ENCODE data around the gene LIM2. TPM values are rescaled to one million over a fixed set of nuclear protein-coding genes. Genes with fewer than 3 reads are reported as not detected.

LIM2 gene
- total and polyA plus RNA-seq, 9 of the 15 experiments (the other 6 are each of a cell fraction or from before 2014, with no cell fraction given): 0.07 to 0.45 (median 0.18) TPM; not detected in 4

GRCh38 chr19:51366389-51367254, 21.2 kb downstream of the LIM2 start (continued):
- TF ChIP-seq STAT5A (IDR thresholded peaks at IDR 0.05; ENCODE audit: borderline replicate concordance, low read length) (no peak), FOXO4 (CRISPR knock-in tag; IDR thresholded peaks at IDR 0.05) (no peak), ARID3B (CRISPR knock-in tag; IDR thresholded peaks at IDR 0.05; ENCODE audit: borderline replicate concordance) (no peak), SMAD2 (IDR thresholded peaks at IDR 0.05; ENCODE audit: low read depth, low read length) (no peak), RFX7 (CRISPR knock-in tag; IDR thresholded peaks at IDR 0.05) (no peak), ZNF134 (CRISPR knock-in tag; conservative IDR thresholded peaks at IDR 0.05) (no peak), ZNF184 (CRISPR knock-in tag; IDR thresholded peaks at IDR 0.05) (no peak), HMGN3 (IDR thresholded peaks at IDR 0.05; ENCODE audit: borderline replicate concordance, extremely low read depth, insufficient read length, low read depth, low read length) (no peak), NCOR1 (IDR thresholded peaks at IDR 0.05) (peak; percentile 51), PRPF4 (IDR thresholded peaks at IDR 0.05; ENCODE audit: insufficient read depth, low read depth, low read length, poor library complexity, severe bottlenecking) (no peak), SMARCC2 (IDR thresholded peaks at IDR 0.05; ENCODE audit: low read depth) (no peak), KDM2B (CRISPR knock-in tag; IDR thresholded peaks at IDR 0.05) (no peak), FOXA1 (IDR thresholded peaks at IDR 0.05; ENCODE audit: borderline replicate concordance) (no peak), CTCFL (IDR thresholded peaks at IDR 0.05; ENCODE audit: borderline replicate concordance, insufficient read depth, low read depth, low read length, poor library complexity, severe bottlenecking) (no peak), ZNF79 (CRISPR knock-in tag; IDR thresholded peaks at IDR 0.05; ENCODE audit: low read depth) (no peak), HMGXB4 (CRISPR knock-in tag; IDR thresholded peaks at IDR 0.05) (no peak), STAT6 (CRISPR knock-in tag; IDR thresholded peaks at IDR 0.05) (no peak), NCOA6 (IDR thresholded peaks at IDR 0.05) (no peak)
